Heart left ventricle (tissue), 16 donors: ENCODE results near the gene WDR35. TPM values are rescaled to one million over a fixed set of nuclear protein-coding genes. Genes with fewer than 3 reads are reported as not detected.
"Not testable (repeated sequence)": the region's sequence is repeated elsewhere in the genome, so short reads cannot be mapped to it uniquely, and the experiment has no call there.

ENCODE experiments used
- ATAC-seq, 4 donors: fragments of 200-7000 bp; cut with Tn5 transposase; one replicate each; pipeline ENCODE4 v1.9.1; 2020 to 2022; ENCODE audit warnings: moderate library complexity in 4 of 4, mild to moderate bottlenecking in 3 of 4, moderate number of reproducible peaks in 1 of 4
- DNase-seq, 5 donors: peaks; one replicate each; pipeline ENCODE4 v3.0.0-alpha.2; 2020
- H3K27ac ChIP-seq, 12 donors: fragments of 200-600 bp; sonication (generic) in 4 of 12; one replicate each; pipeline versions ENCODE4 v1.5.0 to v1.8.0; 2016 to 2022; ENCODE audit warnings: mild to moderate bottlenecking in 2 of 12
- H3K27me3 ChIP-seq, 9 donors: fragments of 200-600 bp; sonication (generic) in 2 of 9; one replicate each; pipeline versions ENCODE4 v1.5.1 to v1.8.0; 2016 to 2022; ENCODE audit warnings: mild to moderate bottlenecking in 3 of 9
- H3K36me3 ChIP-seq, 9 donors: fragments of 200-600 bp; sonication (generic) in 2 of 9; one replicate each; pipeline versions ENCODE4 v1.5.0 to v1.8.0; 2018 to 2022; ENCODE audit warnings: mild to moderate bottlenecking in 2 of 9
- H3K4me1 ChIP-seq, 12 donors: fragments of 200-600 bp; sonication (generic) in 4 of 12; one replicate each; pipeline versions ENCODE4 v1.5.0 to v1.8.0; 2016 to 2022; ENCODE audit warnings: mild to moderate bottlenecking in 3 of 12
- H3K4me3 ChIP-seq, 12 donors: fragments of 200-600 bp; sonication (generic) in 4 of 12; one replicate each; pipeline versions ENCODE4 v1.5.0 to v1.8.0; 2017 to 2022; ENCODE audit warnings: mild to moderate bottlenecking in 9 of 12, moderate library complexity in 4 of 12
- H3K9me3 ChIP-seq, 12 donors: fragments of 200-600 bp; sonication (generic) in 4 of 12; one replicate each; pipeline versions ENCODE4 v1.5.0 to v1.8.0; 2016 to 2022; ENCODE audit warnings: mild to moderate bottlenecking in 1 of 12
- CTCF ChIP-seq, 12 donors: fragments of 200-600 bp; sonication (generic) in 4 of 12; IDR thresholded peaks; one replicate each; pipeline versions ENCODE4 v1.5.0 to v1.8.0; 2018 to 2022; ENCODE audit warnings: antibody characterized with exemption in 12 of 12, mild to moderate bottlenecking in 5 of 12
- POLR2A ChIP-seq, 2 donors: fragments of 450-650 bp; IDR thresholded peaks; one replicate each; pipeline ENCODE4 v1.6.1; 2017; ENCODE audit warnings: antibody characterized with exemption in 2 of 2, mild to moderate bottlenecking in 2 of 2, moderate library complexity in 2 of 2
- WGBS, 4 donors: extraction: QIAGEN DNeasy Blood & Tissue Kit in 2 of 4; methylation state at CpG; one replicate each; pipeline versions ENCODE4 v1.1.5 to v1.1.7; 2013 to 2018; 5-methylcytosine and 5-hydroxymethylcytosine counted together
- intact Hi-C, 10 donors: fragments of 100-400 bp; cut with DNase I; formaldehyde crosslinking; loops; one replicate each; pipeline versions ENCODE4 v1.11.1 to v1.14.2; 2022
- polyA plus RNA-seq, 2 donors: library from polyadenylated mRNA; stranded (reverse); fragments of 200-250 nt; gene quantifications; one replicate each; pipeline ENCODE4 v1.2.3, GENCODE V29; 2013
- total RNA-seq, 9 donors: library from RNA; depleted of rRNA in 2 of 9; stranded (reverse); fragments of >200 nt in 2 of 9; fragmentation: NEBNext Ultra II Directional in 3 of 9; extraction: Animal tissue kit (Norgen Biotek cat#: 25700) in 3 of 9; gene quantifications; one replicate each; pipeline versions ENCODE4 v1.1.0 to v1.2.4, GENCODE V29; 2016 to 2023
- donor health status: ischemic (EF 13 %, LVEDD 7.1; RV severe dilation, severe dysfunction).
- donor health status: healthy with polysubstance abuse.
- donor health status: DM: no; HTN: yes; CAD: no.
- donor health status: DM: no; HTN: no; CAD: no.
- donor health status: ischemic (EF 25% LVEDD 6.9; RV normal size, moderate dysfunction).
- donor health status: ischemic (EF 25% LVEDD 5.7; RV mildly dilated, moderate dysfunction).
- donor health status: healthy.
- donor health status: DM: yes; HTN: yes; CAD: no.
- donor health status: ischemic (EF 35%, LVEDD 5.7; RV mildly dilated, moderate dysfunction).
- donor health status: nonischemic (EF 11% LVEDD 7.7; RV severe dilation, severe dysfunction).
- donor health status: DM: yes; HTN: yes; CAD: no.
- donor health status: PGD.
- donor health status: ischemic (EF 29% LVEDD 5.4; RV normal size, mild dysfunction).
- donor health status: nonischemic (EF 23%, LVEDD 6.1; RV moderate dilation, normal function).

Gene WDR35
- total and polyA plus RNA-seq, 11 donors, result 1.1 to 8.5 (median 5.0) TPM

- DNase-seq (no peak), ATAC-seq (no peak)
- no peaks in the 10 kb centered on the region for H3K27me3 ChIP-seq
- intact Hi-C loops, result loop anchor here in 1 of 10 donors (10.0 kb wide), 1 partner anchor 1339 kb away; no protein-coding TSS in a partner anchor
- peaks cover 0 to 3% (median 0%) of the 10 kb centered on the region in 9 donors for H3K36me3 ChIP-seq
- H3K4me3 ChIP-seq, result no peak overlapping the region
- H3K9me3 ChIP-seq, result no peaks in the 10 kb centered on the region
- H3K27ac ChIP-seq, result no peak overlapping the region
- H3K4me1 ChIP-seq, result peaks cover 0 to 56% (median 36%) of the 10 kb centered on the region in 12 donors
- WGBS, 4 donors, result 82 to 85% (median 83%) methylated on average over 4 of the region's 4 CpGs
- TF ChIP-seq CTCF (IDR thresholded peaks at IDR 0.05) (no peak), POLR2A (IDR thresholded peaks at IDR 0.05) (no peak)
Measured at GRCh38 chr2:19893520-19894133, 96.3 kb downstream of the WDR35 start.

- not testable (repeated sequence) for H3K4me3 ChIP-seq, H3K27me3 ChIP-seq, H3K9me3 ChIP-seq, DNase-seq, H3K36me3 ChIP-seq
- WGBS, 4 donors, result 44 to 55% (median 53%) methylated on average over 4 of the region's 4 CpGs
- Histone ChIP-seq H3K4me1 (peaks cover 0 to 39% (median 22%) of the 10 kb centered on the region in 12 donors), H3K27ac (peak overlapping the region in 1 of 12 donors; percentile 18)
- ATAC-seq, result peak in 1 of 4 donors; percentile 56
- intact Hi-C loops, result loop anchor here in 1 of 10 donors (10.0 kb wide), 1 partner anchor 1337 kb away; no protein-coding TSS in a partner anchor
Measured at GRCh38 chr2:19891971-19892370, 97.9 kb downstream of the WDR35 start.

GRCh38 chr2:19890104-19890503 lies 99.8 kb downstream of the WDR35 start:
- no peaks in the 10 kb centered on the region for H3K9me3 ChIP-seq
- no peak overlapping the region for H3K4me3 ChIP-seq
- no peaks in the 10 kb centered on the region for H3K27me3 ChIP-seq
- intact Hi-C loops, result loop anchor here in 1 of 10 donors (10.0 kb wide), 1 partner anchor 1335 kb away; no protein-coding TSS in a partner anchor
- ATAC-seq (peak in 2 of 4 donors; percentile 10 to 48), DNase-seq (no peak)
- no peaks in the 10 kb centered on the region for H3K36me3 ChIP-seq
- 68 to 79% (median 72%) methylated on average over 3 of the region's 3 CpGs for WGBS, 4 donors
- TF ChIP-seq CTCF (IDR thresholded peaks at IDR 0.05) (no peak), POLR2A (IDR thresholded peaks at IDR 0.05) (no peak)
- no peak overlapping the region for H3K27ac ChIP-seq
- peaks cover 0 to 25% (median 7%) of the 10 kb centered on the region in 12 donors for H3K4me1 ChIP-seq

GRCh38 chr2:19888831-19889230 lies 101.1 kb downstream of the WDR35 start:
- DNase-seq (peak in 1 of 5 donors; percentile 46), ATAC-seq (peak in 1 of 4 donors; percentile 74)
- no peak for TF ChIP-seq CTCF (IDR thresholded peaks at IDR 0.05)
- TF ChIP-seq POLR2A (IDR thresholded peaks at IDR 0.05), result no peak
- no peaks in the 10 kb centered on the region for H3K27me3 ChIP-seq
- no peak overlapping the region for H3K4me3 ChIP-seq
- 88 to 98% (median 90%) methylated on average over 4 of the region's 4 CpGs for WGBS, 4 donors
- intact Hi-C loops, result no loop called here
- H3K9me3 ChIP-seq, result no peaks in the 10 kb centered on the region
- H3K4me1 ChIP-seq, result peaks cover 0 to 18% (median 5%) of the 10 kb centered on the region in 12 donors
- no peak overlapping the region for H3K27ac ChIP-seq
- H3K36me3 ChIP-seq, result no peaks in the 10 kb centered on the region
